Activated CD4-positive, alpha-beta T cell treated with anti-CD3 and anti-CD28 coated beads, Interleukin-2, amount 50 U/mL, for 48 hours (primary cell): Measurements from ENCODE around the gene TNIK.
"Not testable (repeated sequence)": the region's sequence is repeated elsewhere in the genome, so short reads cannot be mapped to it uniquely, and the experiment has no call there.

ENCODE experiments used
- DNase-seq, 2 experiments: peaks; one replicate each; pipeline ENCODE4 v3.0.0-alpha.2; 2020

The TNIK gene

GRCh38 chr3:171445620-171446204 is 14.5 kb downstream of the TNIK start:
- DNase-seq, result no peak

GRCh38 chr3:171444001-171444690 is 16.1 kb downstream of the TNIK start:
- no peak for DNase-seq

GRCh38 chr3:171443211-171443957 is 16.8 kb downstream of the TNIK start:
- no peak for DNase-seq

DNA sequence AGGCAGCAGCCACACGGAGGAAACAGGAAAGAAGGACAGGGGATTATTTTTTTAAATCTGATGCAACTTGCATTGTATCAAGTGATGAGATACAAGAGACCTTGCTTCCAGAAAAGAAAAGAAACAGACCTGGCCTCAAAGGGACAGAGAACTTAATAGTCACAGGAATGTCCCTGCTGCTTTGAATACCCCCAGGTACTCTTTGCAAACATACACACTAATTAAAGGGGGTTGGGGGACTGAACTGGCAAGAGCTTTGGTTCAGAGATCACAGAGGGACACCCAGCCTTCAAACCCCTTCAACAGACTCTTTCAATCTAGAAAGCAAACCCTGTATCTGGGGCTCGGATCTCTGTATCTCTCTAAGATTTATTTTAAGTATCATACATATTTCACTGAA is 18.0 kb downstream of the TNIK start:
- no peak for DNase-seq

DNA sequence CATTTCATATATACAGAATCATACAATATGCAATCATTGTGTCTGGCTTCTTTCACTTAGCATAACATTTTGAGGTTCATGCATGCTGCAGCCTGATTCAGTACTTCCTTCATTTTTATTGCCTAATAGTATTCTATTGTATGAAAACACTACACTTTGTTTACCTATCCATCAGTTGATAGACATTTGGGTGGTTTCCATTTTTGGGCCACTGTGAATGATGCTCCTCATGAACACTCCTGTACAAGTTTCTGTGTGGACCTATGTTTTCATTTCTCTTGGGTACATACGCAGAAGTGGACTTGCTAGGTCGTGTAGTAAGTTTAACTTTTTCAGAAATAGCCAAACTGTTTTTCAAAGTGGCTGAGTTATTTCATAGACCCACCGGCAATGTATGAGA is 18.8 kb downstream of the TNIK start:
- DNase-seq, result no peak

GRCh38 chr3:171439996-171440395 is 20.2 kb downstream of the TNIK start:
- no peak for DNase-seq

GRCh38 chr3:171437115-171437756 is 23.0 kb downstream of the TNIK start:
- DNase-seq, result no peak

GRCh38 chr3:171436380-171436779 is 23.8 kb downstream of the TNIK start:
- no peak for DNase-seq

DNA sequence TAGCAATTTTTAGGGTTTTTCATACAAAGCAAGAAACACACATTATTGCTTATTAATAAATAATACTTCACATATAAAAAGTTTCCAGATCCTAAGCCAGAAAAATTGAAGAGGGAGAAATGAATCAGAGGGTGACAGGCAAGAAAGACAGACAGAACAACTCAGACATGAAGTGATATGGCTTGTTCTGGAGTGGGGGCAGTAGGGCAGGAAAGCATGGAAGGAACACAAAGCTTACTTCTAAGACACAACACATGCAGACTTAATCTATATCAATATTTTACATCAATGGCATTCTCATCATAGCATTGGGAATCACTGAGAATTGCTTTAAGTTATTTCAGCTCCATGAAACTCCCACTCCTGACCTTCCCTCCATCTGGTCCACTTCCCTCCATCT is 24.4 kb downstream of the TNIK start:
- DNase-seq, result no peak

DNA sequence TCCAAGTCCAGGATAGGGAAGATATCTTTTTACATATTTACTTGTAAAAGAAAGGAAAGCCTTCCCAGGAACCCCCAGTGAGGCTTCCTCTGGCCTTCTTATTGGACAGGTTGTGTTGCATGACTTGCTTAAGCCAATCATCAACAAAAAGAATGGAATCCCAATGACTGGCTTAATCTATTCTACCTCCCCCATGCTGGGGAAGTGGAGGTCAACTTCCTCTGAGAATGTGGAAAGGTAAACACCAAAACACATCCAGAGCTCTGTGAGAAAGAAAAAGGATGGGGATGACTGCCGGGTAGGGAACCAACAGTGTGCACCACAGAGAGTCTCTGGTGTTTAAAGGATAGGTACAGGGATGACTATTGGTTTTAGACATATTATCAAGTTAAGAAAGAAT is 25.1 kb downstream of the TNIK start:
- DNase-seq, result no peak

DNA sequence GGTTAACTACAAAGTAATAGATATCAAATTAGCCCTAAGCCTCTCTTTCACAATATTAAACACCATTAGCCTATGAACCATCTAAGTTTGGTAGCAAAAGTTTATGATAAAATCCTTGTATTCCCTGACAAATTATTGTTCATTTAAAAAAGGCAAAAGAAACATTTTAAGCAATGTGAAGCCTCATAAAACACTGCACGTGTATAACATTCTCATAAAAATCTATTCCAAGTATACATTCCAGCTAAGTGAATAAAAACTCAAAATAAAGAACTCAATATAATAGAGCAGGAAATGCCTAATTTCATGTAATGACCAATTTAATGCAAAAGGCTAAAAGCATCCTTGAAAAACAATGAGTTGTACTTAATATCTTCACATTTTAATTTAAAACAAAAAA is 27.7 kb downstream of the TNIK start:
- no peak for DNase-seq

DNA sequence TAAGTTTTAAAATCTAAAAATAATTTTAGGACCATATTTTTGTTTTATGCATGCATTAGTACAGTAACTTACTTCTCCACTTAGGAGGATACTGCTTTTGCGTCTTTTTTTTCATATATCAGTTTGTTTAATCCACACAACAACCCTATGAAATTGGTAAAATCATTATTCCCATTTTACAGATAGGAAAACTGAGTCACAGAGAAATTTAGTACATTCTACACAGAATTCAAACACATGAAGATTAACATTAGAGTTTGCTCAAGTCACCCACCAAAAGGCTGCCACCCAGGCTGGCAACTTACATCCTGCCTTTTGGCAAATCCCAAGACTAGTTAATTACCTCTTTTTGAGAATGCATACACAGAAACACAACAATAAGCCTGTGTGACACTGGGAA is 28.7 kb downstream of the TNIK start:
- DNase-seq, result no peak

- no peak for DNase-seq
Observed at GRCh38 chr3:171430530-171430929, 29.7 kb downstream of the TNIK start.

GRCh38 chr3:171429635-171430034 is 30.6 kb downstream of the TNIK start:
- DNase-seq, result no peak

DNA sequence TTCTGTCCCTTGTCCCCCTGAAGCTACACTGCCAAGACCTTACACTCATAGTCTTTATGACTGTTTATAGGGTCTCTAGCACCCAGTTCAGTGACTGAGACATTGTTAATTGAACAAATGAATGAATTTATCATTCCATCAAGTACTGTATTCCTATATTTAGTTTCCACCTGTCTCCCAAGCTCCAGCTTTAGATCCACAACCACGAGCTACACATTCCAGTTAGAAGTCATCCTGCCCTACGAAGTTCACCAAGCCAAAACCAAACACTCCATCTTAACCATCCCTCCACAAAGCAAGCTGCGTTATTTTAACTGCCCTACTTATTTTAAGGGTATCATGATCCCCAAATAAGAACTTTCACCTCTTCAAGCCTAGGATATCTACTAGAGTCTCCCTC is 31.3 kb downstream of the TNIK start:
- DNase-seq, result no peak

GRCh38 chr3:171428321-171428787 is 31.9 kb downstream of the TNIK start:
- DNase-seq, result no peak

DNA sequence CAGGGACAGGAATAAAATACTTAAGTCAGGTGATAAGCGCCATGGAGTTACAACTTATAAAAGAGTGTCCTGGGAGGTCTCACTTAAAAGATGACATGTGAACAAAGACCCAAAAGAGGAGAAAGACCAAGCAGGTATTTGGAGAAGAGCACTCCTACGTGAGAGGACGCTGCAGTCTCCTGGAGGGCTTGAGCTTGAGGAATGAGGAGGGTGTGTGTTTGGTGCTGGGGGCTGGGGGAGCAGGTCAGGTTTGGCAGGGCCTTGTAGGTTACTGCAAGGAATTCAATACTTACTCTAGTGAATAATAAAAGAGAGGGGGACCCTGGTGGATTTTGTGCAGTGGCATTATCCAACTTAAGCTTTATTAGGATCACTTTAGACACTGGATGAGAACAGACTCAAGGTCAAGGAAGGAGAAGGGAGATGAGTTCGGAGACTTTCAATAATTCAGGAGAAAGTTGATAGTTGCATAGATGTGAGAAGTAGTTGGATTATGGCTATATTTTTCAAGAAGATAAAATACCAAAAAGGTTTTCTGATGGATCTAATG is 32.4 kb downstream of the TNIK start:
- no peak for DNase-seq

DNA sequence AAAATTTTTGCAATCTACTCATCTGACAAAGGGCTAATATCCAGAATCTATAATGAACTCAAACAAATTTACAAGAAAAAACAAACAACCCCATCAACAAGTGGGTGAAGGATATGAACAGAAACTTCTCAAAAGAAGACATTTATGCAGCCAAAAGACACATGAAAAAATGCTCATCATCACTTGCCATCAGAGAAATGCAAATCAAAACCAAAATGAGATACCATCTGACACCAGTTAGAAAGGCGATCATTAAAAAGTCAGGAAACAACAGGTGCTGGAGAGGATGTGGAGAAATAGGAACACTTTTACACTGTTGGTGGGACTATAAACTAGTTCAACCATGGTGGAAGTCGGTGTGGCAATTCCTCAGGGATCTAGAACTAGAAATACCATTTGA is 36.1 kb downstream of the TNIK start:
- DNase-seq, result not testable (repeated sequence)

GRCh38 chr3:171422855-171423254 is 37.4 kb downstream of the TNIK start:
- not testable (repeated sequence) for DNase-seq

DNA sequence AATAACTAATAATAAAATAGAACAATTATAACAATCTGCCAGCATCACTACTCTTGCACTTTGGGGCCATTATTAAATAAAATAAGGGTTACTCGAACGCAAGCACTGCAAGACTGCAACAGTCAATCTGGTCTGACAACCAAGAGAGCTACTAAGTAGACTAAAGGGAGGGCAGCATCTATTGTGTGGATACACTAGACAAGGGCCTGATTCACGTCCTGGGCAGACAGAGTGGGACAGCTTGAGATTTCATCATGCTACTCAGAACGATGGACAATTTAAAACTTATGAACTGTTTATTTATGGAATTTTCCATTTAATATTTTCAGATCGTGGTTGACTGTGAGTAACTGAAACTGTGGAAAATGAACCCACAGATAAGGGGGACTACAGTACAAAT is 39.5 kb downstream of the TNIK start:
- no peak for DNase-seq

GRCh38 chr3:171419457-171419856 is 40.7 kb downstream of the TNIK start:
- DNase-seq, result no peak

- DNase-seq, result no peak
Observed at GRCh38 chr3:171417813-171418212, 42.4 kb downstream of the TNIK start.

DNA sequence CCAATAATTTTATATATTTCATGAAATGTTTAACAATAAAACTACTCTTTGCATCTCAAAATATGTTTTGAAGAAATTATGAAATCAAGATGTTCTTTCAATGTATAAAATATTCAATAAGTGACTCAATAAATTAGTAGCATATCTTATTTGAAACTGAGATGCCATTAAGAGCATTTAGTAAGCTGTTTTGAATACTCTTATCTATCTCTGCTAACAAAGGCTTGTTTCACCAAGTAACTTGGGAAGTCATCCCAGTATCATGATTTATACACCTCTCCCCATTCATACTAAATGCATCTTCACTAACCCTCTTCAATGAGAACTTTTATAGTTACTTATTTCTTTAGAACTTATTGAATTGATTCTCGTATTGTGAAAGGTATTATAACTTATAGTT is 43.1 kb downstream of the TNIK start:
- no peak for DNase-seq
